DOHH2 (cell line): Measurements from ENCODE around the gene GATB.

Experiments used
- H3F3A ChIP-seq: fragments of 200-600 bp; sonication (generic), shearing (Covaris generic); 2 replicates; pipeline ENCODE4 v1.6.0; 2016; ENCODE audit warnings: antibody characterized with exemption, mild to moderate bottlenecking; ENCODE audit not compliant: control insufficient read depth, insufficient read depth
- H3K27ac ChIP-seq: fragments of 200-600 bp; sonication (generic); 2 replicates; pipeline ENCODE4 v1.5.1; 2014; ENCODE audit warnings: low read depth, mild to moderate bottlenecking, low read length, moderate library complexity
- H3K27me3 ChIP-seq: fragments of 200-600 bp; sonication (generic); 2 replicates; pipeline ENCODE4 v1.6.1; 2014; ENCODE audit warnings: mild to moderate bottlenecking, low read length, mixed read lengths; ENCODE audit not compliant: control insufficient read depth
- H3K36me3 ChIP-seq: fragments of 200-600 bp; sonication (generic); 2 replicates; pipeline ENCODE4 v1.6.1; 2014; ENCODE audit warnings: mild to moderate bottlenecking, low read length, moderate library complexity, mixed read lengths; ENCODE audit not compliant: control insufficient read depth
- H3K4me1 ChIP-seq: fragments of 200-600 bp; sonication (generic); 2 replicates; pipeline ENCODE4 v1.6.1; 2014; ENCODE audit warnings: mild to moderate bottlenecking, low read length, mixed read lengths; ENCODE audit not compliant: control insufficient read depth
- H3K4me2 ChIP-seq: fragments of 200-600 bp; sonication (generic); 2 replicates; pipeline ENCODE4 v1.6.0; 2014; ENCODE audit warnings: mild to moderate bottlenecking, low read length, moderate library complexity
- H3K4me3 ChIP-seq: fragments of 200-600 bp; sonication (generic); 2 replicates; pipeline ENCODE4 v1.5.1; 2014; ENCODE audit warnings: mild to moderate bottlenecking, low read length, mixed read lengths
- H3K79me2 ChIP-seq: fragments of 200-600 bp; sonication (generic); 2 replicates; pipeline ENCODE4 v1.6.1; 2014; ENCODE audit warnings: mild to moderate bottlenecking, low read length, mixed read lengths; ENCODE audit not compliant: control insufficient read depth
- H3K9me2 ChIP-seq: fragments of 200-600 bp; sonication (generic); replicated peaks from 2 replicates; pipeline ENCODE4 v1.6.1; 2014; ENCODE audit warnings: mild to moderate bottlenecking, low read length, mixed read lengths; ENCODE audit not compliant: control insufficient read depth
- H3K9me3 ChIP-seq: fragments of 200-600 bp; sonication (generic); 2 replicates; pipeline ENCODE4 v1.6.1; 2014; ENCODE audit warnings: antibody characterized with exemption, low read length, mixed read lengths; ENCODE audit not compliant: control insufficient read depth, insufficient read depth
- H4K20me1 ChIP-seq: fragments of 200-600 bp; sonication (generic); 2 replicates; pipeline ENCODE4 v1.6.0; 2014; ENCODE audit warnings: low read depth, mild to moderate bottlenecking, antibody characterized with exemption, low read length, moderate library complexity; ENCODE audit not compliant: control insufficient read depth, insufficient read depth
- EZH2phosphoT487 ChIP-seq: fragments of 200-600 bp; sonication (generic); IDR thresholded peaks from 2 replicates; pipeline ENCODE4 v1.6.1; 2017; ENCODE audit warnings: borderline replicate concordance, mild to moderate bottlenecking, antibody characterized with exemption, low read length, moderate library complexity, mixed read lengths
- TF ChIP-seq, protein P1 (sequence below): fragments of 200-600 bp; sonication (generic); IDR thresholded peaks from one replicate; pipeline ENCODE4 v1.5.1; 2014; ENCODE audit warnings: antibody characterized with exemption, mild to moderate bottlenecking, low read depth, low read length; ENCODE audit not compliant: poor library complexity, severe bottlenecking

The GATB gene

GRCh38 chr4:151675411-151675971 is 85.3 kb downstream of the GATB start:
- no peaks in the 10 kb centered on the region for H3K27me3 ChIP-seq
- no peaks in the 10 kb centered on the region for H3F3A ChIP-seq
- H3K9me3 ChIP-seq = no peaks in the 10 kb centered on the region
- no peaks in the 10 kb centered on the region for H4K20me1 ChIP-seq
- H3K9me2 ChIP-seq = no peaks in the 10 kb centered on the region
- H3K4me3 ChIP-seq = no peak overlapping the region
- H3K27ac ChIP-seq = no peak overlapping the region
- TF ChIP-seq, protein P1, sequence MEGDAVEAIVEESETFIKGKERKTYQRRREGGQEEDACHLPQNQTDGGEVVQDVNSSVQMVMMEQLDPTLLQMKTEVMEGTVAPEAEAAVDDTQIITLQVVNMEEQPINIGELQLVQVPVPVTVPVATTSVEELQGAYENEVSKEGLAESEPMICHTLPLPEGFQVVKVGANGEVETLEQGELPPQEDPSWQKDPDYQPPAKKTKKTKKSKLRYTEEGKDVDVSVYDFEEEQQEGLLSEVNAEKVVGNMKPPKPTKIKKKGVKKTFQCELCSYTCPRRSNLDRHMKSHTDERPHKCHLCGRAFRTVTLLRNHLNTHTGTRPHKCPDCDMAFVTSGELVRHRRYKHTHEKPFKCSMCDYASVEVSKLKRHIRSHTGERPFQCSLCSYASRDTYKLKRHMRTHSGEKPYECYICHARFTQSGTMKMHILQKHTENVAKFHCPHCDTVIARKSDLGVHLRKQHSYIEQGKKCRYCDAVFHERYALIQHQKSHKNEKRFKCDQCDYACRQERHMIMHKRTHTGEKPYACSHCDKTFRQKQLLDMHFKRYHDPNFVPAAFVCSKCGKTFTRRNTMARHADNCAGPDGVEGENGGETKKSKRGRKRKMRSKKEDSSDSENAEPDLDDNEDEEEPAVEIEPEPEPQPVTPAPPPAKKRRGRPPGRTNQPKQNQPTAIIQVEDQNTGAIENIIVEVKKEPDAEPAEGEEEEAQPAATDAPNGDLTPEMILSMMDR = no peak
- TF ChIP-seq EZH2phosphoT487 = no peak
- H3K79me2 ChIP-seq = no peaks in the 10 kb centered on the region
- H3K36me3 ChIP-seq = no peaks in the 10 kb centered on the region
- no peak overlapping the region for H3K4me2 ChIP-seq
- H3K4me1 ChIP-seq = no peaks in the 10 kb centered on the region

DNA sequence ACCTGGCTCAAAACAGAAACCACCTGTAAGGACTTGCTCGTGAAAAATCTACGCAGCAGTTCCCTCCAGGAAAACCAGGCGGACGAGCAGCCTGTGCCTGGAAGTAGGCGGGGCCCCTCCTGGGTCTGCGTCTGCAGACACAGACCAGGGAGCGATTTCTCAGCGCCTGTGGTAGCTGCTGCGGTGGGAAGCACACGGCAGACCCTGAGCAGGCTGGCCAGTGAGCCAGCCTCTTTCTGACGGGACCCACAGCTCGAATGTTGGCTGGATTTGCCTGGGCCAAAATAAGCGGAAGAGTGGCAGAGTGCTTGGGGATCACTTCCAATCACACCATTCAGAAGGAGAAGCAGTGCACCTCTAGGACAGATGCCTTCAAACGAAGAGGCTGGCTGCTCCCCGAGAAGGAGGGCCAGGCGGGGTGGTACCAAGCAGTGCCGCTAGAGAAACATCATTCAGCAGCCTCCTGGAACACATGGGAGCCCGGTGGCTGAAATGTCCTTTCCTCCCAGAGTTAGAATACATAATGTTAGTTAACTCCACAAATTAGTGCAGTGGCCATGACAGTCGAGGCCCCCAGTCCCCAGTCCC is 85.9 kb downstream of the GATB start:
- no peak for TF ChIP-seq EZH2phosphoT487
- TF ChIP-seq, protein P1 = no peak
- no peaks in the 10 kb centered on the region for H3F3A ChIP-seq
- H3K4me1 ChIP-seq = no peaks in the 10 kb centered on the region
- no peaks in the 10 kb centered on the region for H3K9me2 ChIP-seq
- H3K4me2 ChIP-seq = no peak overlapping the region
- H3K4me3 ChIP-seq = no peak overlapping the region
- no peaks in the 10 kb centered on the region for H3K36me3 ChIP-seq
- H3K9me3 ChIP-seq = no peaks in the 10 kb centered on the region
- no peaks in the 10 kb centered on the region for H4K20me1 ChIP-seq
- H3K27me3 ChIP-seq = no peaks in the 10 kb centered on the region
- H3K27ac ChIP-seq = no peak overlapping the region
- no peaks in the 10 kb centered on the region for H3K79me2 ChIP-seq

- Histone ChIP-seq H3K79me2 (no peaks in the 10 kb centered on the region), H3K9me2 (no peaks in the 10 kb centered on the region), H3K27me3 (no peaks in the 10 kb centered on the region), H3K4me1 (no peaks in the 10 kb centered on the region), H3F3A (no peaks in the 10 kb centered on the region), H4K20me1 (no peaks in the 10 kb centered on the region), H3K27ac (no peak overlapping the region), H3K9me3 (no peaks in the 10 kb centered on the region), H3K4me2 (no peak overlapping the region), H3K36me3 (no peaks in the 10 kb centered on the region), H3K4me3 (no peak overlapping the region)
- TF ChIP-seq EZH2phosphoT487 = no peak
- TF ChIP-seq, protein P1 = no peak
These were observed 86.8 kb downstream of the GATB start for GRCh38 chr4:151673908-151674520.
